Muscle of arm (tissue), 12 donors: Measurements from ENCODE around the gene LRRC37B. TPM values are rescaled to one million over a fixed set of nuclear protein-coding genes. Genes with fewer than 3 reads are reported as not detected.
"Not testable (repeated sequence)": the region's sequence is repeated elsewhere in the genome, so short reads cannot be mapped to it uniquely, and the experiment has no call there.

Experiments
- DNase-seq: peaks from one replicate; pipeline ENCODE4 v3.0.0-alpha.2; 2013
- polyA plus RNA-seq, 12 donors: library from polyadenylated mRNA; unstranded; fragments of 120-200 nt; gene quantifications; one replicate each; pipeline ENCODE4 v1.2.1, GENCODE V29; 2013; ENCODE audit not compliant: insufficient read length in 12 of 12

The LRRC37B gene
- polyA plus RNA-seq, 12 donors: 6.9 to 28.8 (median 13.4) TPM; not detected in 1

DNA sequence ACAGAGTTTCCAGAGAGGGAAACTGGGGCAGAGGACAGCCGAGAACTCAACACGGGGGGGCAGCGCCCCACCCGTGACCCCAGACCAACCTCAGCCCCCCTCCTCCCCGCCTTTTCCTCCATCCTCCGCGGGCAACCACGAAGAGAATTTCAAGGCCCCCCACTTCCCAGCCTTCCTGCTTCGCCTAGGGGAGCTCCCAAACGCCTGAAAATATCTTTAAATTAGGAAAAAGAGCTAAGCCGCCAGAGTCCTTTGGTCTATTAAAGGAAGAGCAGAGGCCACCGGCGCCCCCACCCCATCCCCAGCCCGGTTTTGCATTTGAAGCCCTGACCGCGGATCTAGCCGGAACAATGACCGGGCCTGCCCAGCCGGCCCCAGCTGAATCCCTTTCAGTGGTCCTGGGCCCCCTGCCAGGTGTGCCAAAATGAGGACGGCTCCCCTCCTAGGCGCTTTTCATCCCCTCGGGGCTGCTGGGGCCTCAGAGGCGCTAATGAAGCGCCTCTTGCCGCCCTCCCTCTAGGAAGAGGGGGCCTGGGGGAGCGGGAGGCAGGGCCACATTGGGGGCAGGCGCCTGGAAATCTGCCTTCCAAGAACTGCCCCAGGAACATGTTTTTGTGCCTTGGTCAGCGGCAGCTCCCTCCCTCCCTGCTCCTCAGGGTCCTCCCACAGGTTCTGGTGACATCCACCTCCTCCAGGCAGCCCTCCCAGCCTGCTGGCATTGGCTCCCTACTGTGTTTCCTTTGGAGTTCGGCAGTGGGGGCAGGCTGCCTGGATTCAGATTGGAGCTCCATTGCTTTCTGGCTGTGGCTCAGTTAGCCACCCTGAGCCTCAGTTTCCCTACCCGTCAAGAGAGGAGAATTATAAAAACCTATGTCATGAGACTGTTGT lies 78.0 kb downstream of the LRRC37B start:
- not testable (repeated sequence) for DNase-seq

GRCh38 chr17:32086833-32087232 lies 79.7 kb downstream of the LRRC37B start:
- not testable (repeated sequence) for DNase-seq

GRCh38 chr17:32092062-32092461 lies 84.9 kb downstream of the LRRC37B start:
- not testable (repeated sequence) for DNase-seq

DNA sequence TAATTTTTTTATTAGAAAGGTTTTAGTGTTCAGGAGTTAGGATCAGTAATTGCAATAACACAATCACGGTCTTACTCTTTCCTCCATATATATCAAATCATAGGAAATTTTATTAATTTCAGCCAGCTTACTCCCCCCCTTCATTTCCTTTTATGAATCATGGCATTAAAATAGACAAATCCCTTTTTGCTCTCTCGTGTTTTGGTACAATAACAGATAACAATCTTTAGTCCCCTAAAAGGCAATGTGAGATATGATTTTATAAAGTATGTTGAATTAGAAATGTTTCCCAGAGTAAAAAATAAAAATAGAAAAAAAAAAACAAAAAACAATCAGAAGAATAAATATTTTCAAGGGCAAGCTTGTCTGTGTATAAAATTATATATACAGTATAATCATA lies 92.5 kb downstream of the LRRC37B start:
- no peak for DNase-seq

GRCh38 chr17:32100323-32100722 lies 93.1 kb downstream of the LRRC37B start:
- not testable (repeated sequence) for DNase-seq

- no peak for DNase-seq
Measured at GRCh38 chr17:32100971-32101631, 93.9 kb downstream of the LRRC37B start.

- DNase-seq: no peak
Measured at GRCh38 chr17:32102172-32102571, 95.0 kb downstream of the LRRC37B start.

DNA sequence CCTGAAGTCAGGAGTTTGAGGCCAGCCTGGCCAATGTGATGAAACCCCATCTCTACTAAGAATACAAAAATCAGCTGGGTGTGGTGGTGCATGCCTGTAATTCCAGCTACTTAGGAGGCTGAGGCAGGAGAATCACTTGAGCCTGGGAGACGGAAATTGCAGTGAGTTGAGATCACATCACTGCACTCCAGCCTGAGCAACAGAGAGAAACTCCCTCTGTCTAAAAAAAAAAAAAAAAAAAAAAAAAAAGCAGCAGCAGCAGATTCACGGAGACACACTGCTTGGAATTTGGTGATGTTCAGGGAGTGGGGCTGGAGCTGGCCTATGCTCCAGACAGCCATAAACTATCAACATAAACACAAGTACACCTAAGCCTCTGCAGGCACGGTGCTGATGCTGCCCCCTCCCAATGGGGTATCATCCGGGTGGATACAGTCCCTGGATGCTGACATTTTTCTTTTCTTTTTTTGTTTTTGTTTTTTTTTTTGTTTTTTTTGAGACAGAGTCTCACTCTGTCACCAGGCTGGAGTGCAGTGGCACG lies 95.5 kb downstream of the LRRC37B start:
- no peak for DNase-seq

Other genes starting within 250 kb of the LRRC37B start
- gene COPRS, start 148.1 kb upstream of the LRRC37B start, polyA plus RNA-seq: 10 to 100 TPM in 11 of 12 donors, not detected in 1; 22.1 to 43.4 (median 32.0) TPM
- 10 to 100 TPM in 11 of 12 donors, not detected in 1; 26.7 to 65.1 (median 54.3) TPM for gene UTP6, start 105.7 kb upstream of the LRRC37B start, polyA plus RNA-seq
- 10 to 100 TPM in 11 of 12 donors, not detected in 1; 19.9 to 37.2 (median 25.8) TPM for gene SUZ12, start 70.4 kb upstream of the LRRC37B start, polyA plus RNA-seq
- 10 to 100 TPM in 11 of 12 donors, not detected in 1; 31.4 to 51.6 (median 39.0) TPM for gene RHOT1, start 135.1 kb downstream of the LRRC37B start, polyA plus RNA-seq